Thoracic aorta (tissue), 2 donors: ENCODE data around the gene HSH2D. TPM values are rescaled to one million over a fixed set of nuclear protein-coding genes. Genes with fewer than 3 reads are reported as not detected.
"Not testable (repeated sequence)": the region's sequence is repeated elsewhere in the genome, so short reads cannot be mapped to it uniquely, and the experiment has no call there.

Experiments
- ATAC-seq: fragments of 150-250 bp; one replicate; pipeline ENCODE4 v1.8.0; 2017; ENCODE audit warnings: low read depth; ENCODE audit not compliant: insufficient number of reproducible peaks, low FRiP score
- DNase-seq: peaks from one replicate; pipeline ENCODE4 v3.0.0-alpha.2; 2020; ENCODE audit warnings: low spot score
- H3K27ac ChIP-seq, 2 donors: fragments of 200-600 bp; sonication (generic); 1 replicate in 1 of 2; 2 replicates in 1 of 2; pipeline ENCODE4 v1.5.1; 2016; ENCODE audit warnings: mild to moderate bottlenecking in 2 of 2, moderate library complexity in 2 of 2
- H3K27me3 ChIP-seq: fragments of 200-600 bp; sonication (generic); replicated peaks from 2 replicates; pipeline ENCODE4 v1.6.0; 2016; ENCODE audit warnings: mild to moderate bottlenecking; ENCODE audit not compliant: insufficient read depth
- H3K36me3 ChIP-seq: fragments of 200-600 bp; sonication (generic); one replicate; pipeline ENCODE4 v1.5.1; 2016
- H3K4me1 ChIP-seq, 2 donors: fragments of 200-600 bp; sonication (generic); 1 replicate in 1 of 2; 2 replicates in 1 of 2; pipeline versions ENCODE4 v1.5.1 to v1.6.0; 2016; ENCODE audit warnings: low read depth in 2 of 2, mild to moderate bottlenecking in 1 of 2; ENCODE audit not compliant: control insufficient read depth in 1 of 2
- H3K4me3 ChIP-seq: fragments of 200-600 bp; sonication (generic); 2 replicates; pipeline ENCODE4 v1.5.1; 2016; ENCODE audit warnings: mild to moderate bottlenecking
- H3K9me3 ChIP-seq: fragments of 200-600 bp; sonication (generic); 2 replicates; pipeline ENCODE4 v1.5.1; 2016
- total RNA-seq, 2 donors: library from RNA; depleted of rRNA; stranded (reverse); fragments of >200 nt; gene quantifications; one replicate each; pipeline versions ENCODE4 v1.1.0 to v1.2.3, GENCODE V29; 2016
- TF ChIP-seq, protein P1 (sequence below): fragments of 200-600 bp; sonication (generic); IDR thresholded peaks from one replicate; pipeline ENCODE4 v1.5.1; 2019; ENCODE audit warnings: antibody characterized with exemption

The HSH2D gene
- total RNA-seq, 2 donors from 2014 or later = 2.2 TPM; not detected in 1

- no peaks in the 10 kb centered on the region for H3K9me3 ChIP-seq
- H3K36me3 ChIP-seq = peaks cover 17% of the 10 kb centered on the region
- H3K27me3 ChIP-seq = no peaks in the 10 kb centered on the region
- no peak overlapping the region for H3K27ac ChIP-seq
- DNase-seq (no peak), ATAC-seq (no peak)
- no peak overlapping the region for H3K4me3 ChIP-seq
- peaks cover 14 to 36% of the 10 kb centered on the region in 2 donors for H3K4me1 ChIP-seq
- TF ChIP-seq, protein P1, sequence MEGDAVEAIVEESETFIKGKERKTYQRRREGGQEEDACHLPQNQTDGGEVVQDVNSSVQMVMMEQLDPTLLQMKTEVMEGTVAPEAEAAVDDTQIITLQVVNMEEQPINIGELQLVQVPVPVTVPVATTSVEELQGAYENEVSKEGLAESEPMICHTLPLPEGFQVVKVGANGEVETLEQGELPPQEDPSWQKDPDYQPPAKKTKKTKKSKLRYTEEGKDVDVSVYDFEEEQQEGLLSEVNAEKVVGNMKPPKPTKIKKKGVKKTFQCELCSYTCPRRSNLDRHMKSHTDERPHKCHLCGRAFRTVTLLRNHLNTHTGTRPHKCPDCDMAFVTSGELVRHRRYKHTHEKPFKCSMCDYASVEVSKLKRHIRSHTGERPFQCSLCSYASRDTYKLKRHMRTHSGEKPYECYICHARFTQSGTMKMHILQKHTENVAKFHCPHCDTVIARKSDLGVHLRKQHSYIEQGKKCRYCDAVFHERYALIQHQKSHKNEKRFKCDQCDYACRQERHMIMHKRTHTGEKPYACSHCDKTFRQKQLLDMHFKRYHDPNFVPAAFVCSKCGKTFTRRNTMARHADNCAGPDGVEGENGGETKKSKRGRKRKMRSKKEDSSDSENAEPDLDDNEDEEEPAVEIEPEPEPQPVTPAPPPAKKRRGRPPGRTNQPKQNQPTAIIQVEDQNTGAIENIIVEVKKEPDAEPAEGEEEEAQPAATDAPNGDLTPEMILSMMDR = no peak
These were observed 28.0 kb upstream of the HSH2D start for GRCh38 chr19:16115301-16116039.

GRCh38 chr19:16116067-16116466 lies 27.4 kb upstream of the HSH2D start:
- H3K27ac ChIP-seq = no peak overlapping the region
- peaks cover 18% of the 10 kb centered on the region for H3K36me3 ChIP-seq
- ATAC-seq (no peak), DNase-seq (no peak)
- TF ChIP-seq, protein P1 = no peak
- H3K4me1 ChIP-seq = peaks cover 10 to 36% of the 10 kb centered on the region in 2 donors
- H3K9me3 ChIP-seq = no peaks in the 10 kb centered on the region
- no peaks in the 10 kb centered on the region for H3K27me3 ChIP-seq
- no peak overlapping the region for H3K4me3 ChIP-seq

- Histone ChIP-seq H3K4me3 (no peak overlapping the region), H3K4me1 (peaks cover 6 to 29% of the 10 kb centered on the region in 2 donors), H3K27me3 (no peaks in the 10 kb centered on the region), H3K36me3 (peaks cover 33% of the 10 kb centered on the region), H3K27ac (no peak overlapping the region), H3K9me3 (no peaks in the 10 kb centered on the region)
- no peak for ATAC-seq
- TF ChIP-seq, protein P1 = no peak
- no peak for DNase-seq
These were observed 25.9 kb upstream of the HSH2D start for GRCh38 chr19:16117594-16118033.

DNA sequence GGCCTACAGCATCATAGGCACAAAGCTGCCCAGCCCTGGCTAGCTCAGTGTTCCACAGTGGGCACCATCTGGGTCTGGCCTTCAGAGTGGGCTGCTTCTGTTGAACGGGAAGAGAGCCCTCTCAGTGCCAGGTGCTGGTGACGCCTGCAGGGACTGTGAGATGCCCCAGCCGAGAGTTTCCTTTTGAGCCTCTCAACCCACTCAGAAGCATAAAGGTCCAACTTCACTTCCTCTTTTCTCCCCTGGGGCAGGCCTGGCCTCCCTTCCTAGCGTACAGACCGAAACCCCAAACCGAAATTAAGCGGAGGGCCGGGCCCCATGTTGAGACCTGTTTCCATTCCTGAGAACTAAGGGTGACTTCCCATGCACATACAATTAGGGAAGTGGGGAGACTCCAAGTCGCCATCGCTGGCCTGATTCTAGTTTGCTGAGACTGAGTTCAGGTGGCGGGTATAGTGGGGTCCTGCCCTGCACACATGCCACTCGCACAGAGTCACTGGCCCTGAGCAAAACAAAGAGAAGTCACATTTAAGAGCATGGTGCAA lies 24.9 kb upstream of the HSH2D start:
- no peaks in the 10 kb centered on the region for H3K9me3 ChIP-seq
- H3K4me3 ChIP-seq = no peak overlapping the region
- H3K4me1 ChIP-seq = peaks cover 0 to 21% of the 10 kb centered on the region in 2 donors
- H3K27ac ChIP-seq = no peak overlapping the region
- TF ChIP-seq, protein P1 = no peak
- H3K36me3 ChIP-seq = peaks cover 40% of the 10 kb centered on the region
- H3K27me3 ChIP-seq = no peaks in the 10 kb centered on the region
- ATAC-seq (no peak), DNase-seq (no peak)

DNA sequence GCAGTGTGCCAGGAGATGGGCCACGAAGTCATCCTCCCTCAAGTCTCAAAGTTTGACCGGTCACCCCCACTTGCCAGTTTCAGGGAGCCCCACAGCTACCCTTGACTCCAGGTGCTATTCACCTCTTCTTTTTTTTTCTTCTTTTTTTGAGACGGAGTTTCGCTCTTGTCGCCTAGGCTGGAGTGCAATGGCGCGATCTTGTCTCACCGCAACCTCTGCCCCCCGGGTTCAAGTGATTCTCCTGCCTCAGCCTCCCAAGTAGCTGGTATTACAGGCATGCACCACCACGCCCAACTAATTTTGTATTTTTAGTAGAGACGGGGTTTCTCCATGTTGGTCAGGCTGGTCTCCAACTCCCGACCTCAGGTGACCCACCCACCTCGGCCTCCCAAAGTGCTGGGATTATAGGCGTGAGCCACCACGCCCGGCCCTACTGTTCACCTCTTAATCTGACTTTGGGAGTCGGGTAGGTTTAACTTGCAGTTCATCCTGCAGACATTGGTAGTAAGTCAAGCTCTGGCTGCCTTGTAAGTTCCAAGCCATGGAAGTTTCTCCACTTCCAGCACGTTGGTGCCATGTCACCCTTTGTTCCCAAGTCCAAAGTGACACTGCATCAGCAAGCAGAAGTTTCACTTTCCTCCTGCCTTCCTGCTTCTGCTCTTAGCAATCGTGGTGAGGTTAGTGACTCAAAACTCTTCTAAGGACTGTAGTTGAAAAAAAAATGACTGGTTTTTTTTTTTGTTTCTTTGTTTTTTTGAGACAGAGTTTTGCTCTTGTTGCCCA lies 24.2 kb upstream of the HSH2D start:
- not testable (repeated sequence) for DNase-seq, H3K9me3 ChIP-seq, H3K27ac ChIP-seq, ATAC-seq, H3K27me3 ChIP-seq, H3K4me3 ChIP-seq
- peaks cover 47% of the 10 kb centered on the region for H3K36me3 ChIP-seq
- peaks cover 0 to 16% of the 10 kb centered on the region in 2 donors for H3K4me1 ChIP-seq
